HL-60/S4 treated with phorbol 12-myristate 13-acetate at 8.2 ng/mL for 4 days and 3 days (cell line): Measurements from ENCODE around the gene RNPS1.
"Not testable (repeated sequence)": the region's sequence is repeated elsewhere in the genome, so short reads cannot be mapped to it uniquely, and the experiment has no call there.

Source experiments
- in situ Hi-C: fragments of 300-500 bp; cut with MboI; formaldehyde crosslinking; loops from 2 replicates; pipeline ENCODE4 v1.15.0; 2022; ENCODE audit warnings: low sequenced_read_pairs

Gene RNPS1

GRCh38 chr16:2258530-2258929, 9.4 kb downstream of the RNPS1 start:
- in situ Hi-C loops = not testable (repeated sequence)

GRCh38 chr16:2257726-2258125, 10.2 kb downstream of the RNPS1 start:
- in situ Hi-C loops = no loop called here

GRCh38 chr16:2256531-2257140, 11.3 kb downstream of the RNPS1 start:
- in situ Hi-C loops = no loop called here

GRCh38 chr16:2253293-2253692, 14.6 kb downstream of the RNPS1 start:
- in situ Hi-C loops = no loop called here

- in situ Hi-C loops = no loop called here
Observed at GRCh38 chr16:2252806-2253148, 15.1 kb downstream of the RNPS1 start.

GRCh38 chr16:2251296-2252111, 16.4 kb downstream of the RNPS1 start, which contains the start of gene ECI1:
TSS of gene ECI1 (minus strand) at chr16:2251587. CDS start at chr16:2251566, 21 bp downstream.
- in situ Hi-C loops = no loop called here

GRCh38 chr16:2250652-2251295, 17.2 kb downstream of the RNPS1 start:
- in situ Hi-C loops = no loop called here

GRCh38 chr16:2246301-2246885, 21.5 kb downstream of the RNPS1 start:
- in situ Hi-C loops = loop anchor here (25.0 kb wide), 1 partner anchor 109 kb away; the partner anchor contains the start of genes PKD1 and RAB26

GRCh38 chr16:2244926-2245795, 22.8 kb downstream of the RNPS1 start:
- in situ Hi-C loops = loop anchor here (25.0 kb wide), 1 partner anchor 108 kb away; the partner anchor contains the start of genes PKD1 and RAB26

GRCh38 chr16:2244301-2244700, 23.6 kb downstream of the RNPS1 start:
- in situ Hi-C loops = loop anchor here (25.0 kb wide), 1 partner anchor 107 kb away; the partner anchor contains the start of genes PKD1 and RAB26

- in situ Hi-C loops = loop anchor here (25.0 kb wide), 1 partner anchor 106 kb away; the partner anchor contains the start of genes PKD1 and RAB26
Observed at GRCh38 chr16:2243781-2244180, 24.1 kb downstream of the RNPS1 start.

- in situ Hi-C loops = loop anchor here (25.0 kb wide), 1 partner anchor 106 kb away; the partner anchor contains the start of genes PKD1 and RAB26
Observed at GRCh38 chr16:2243031-2243528, 24.8 kb downstream of the RNPS1 start.

- in situ Hi-C loops = loop anchor here (25.0 kb wide), 1 partner anchor 105 kb away; the partner anchor contains the start of genes PKD1 and RAB26
Observed at GRCh38 chr16:2242598-2242997, 25.3 kb downstream of the RNPS1 start.

- in situ Hi-C loops = loop anchor here (25.0 kb wide), 1 partner anchor 103 kb away; the partner anchor contains the start of genes PKD1 and RAB26
Observed at GRCh38 chr16:2240331-2240730, 27.6 kb downstream of the RNPS1 start.

- in situ Hi-C loops = loop anchor here (25.0 kb wide), 1 partner anchor 102 kb away; the partner anchor contains the start of genes PKD1 and RAB26
Observed at GRCh38 chr16:2238838-2239675, 28.9 kb downstream of the RNPS1 start.

- in situ Hi-C loops = loop anchor here (25.0 kb wide), 1 partner anchor 101 kb away; the partner anchor contains the start of genes PKD1 and RAB26
Observed at GRCh38 chr16:2238150-2238837, 29.6 kb downstream of the RNPS1 start.

GRCh38 chr16:2237493-2238149, 30.3 kb downstream of the RNPS1 start:
- in situ Hi-C loops = loop anchor here (25.0 kb wide), 1 partner anchor 100 kb away; the partner anchor contains the start of genes PKD1 and RAB26
